HCT116 (cell line): ENCODE measurements around the gene NMS. TPM values are rescaled to one million over a fixed set of nuclear protein-coding genes. Genes with fewer than 3 reads are reported as not detected.

Source experiments
- ATAC-seq: fragments of 200-7000 bp; cut with Tn5 transposase; 2 replicates; pipeline ENCODE4 v1.9.1; 2020; ENCODE audit warnings: mild to moderate bottlenecking, moderate library complexity
- BruUV-seq: library from RNA; stranded (reverse); fragments of 400-500 nt; replicated peaks from 2 replicates; lab custom pipeline; 2021; lab: Mats Ljungman, UMichigan
- CTCF ChIA-PET: fragments of 300-600 bp; sonication (Branson Sonifier 250); formaldehyde crosslinking; loops from one replicate; lab custom pipeline; 2021; ENCODE audit warnings: antibody characterized with exemption; lab: Charles Lee
- POLR2A ChIA-PET: fragments of 300-600, 350-600 bp; sonication (Branson Sonifier 250); formaldehyde crosslinking; loops from one replicate; lab custom pipeline; 2021; ENCODE audit warnings: antibody characterized with exemption; lab: Charles Lee
- RAD21 ChIA-PET, 2 experiments: fragments of 300-600 bp; sonication (Branson Sonifier 250); formaldehyde crosslinking; loops; one replicate each; lab custom pipeline; 2023; ENCODE audit warnings: low total read pairs in 2 of 2; ENCODE audit not compliant: uncharacterized antibody in 2 of 2, unreplicated experiment in 2 of 2, low non-redundant PET in 1 of 2; lab: Charles Lee
- DNase-seq: peaks from one replicate; pipeline ENCODE4 v3.0.0-alpha.2; 2010; ENCODE audit warnings: low read depth, low spot score
- H2AFZ ChIP-seq: fragments of 200-600 bp; shearing (Covaris generic), sonication (generic); 2 replicates; pipeline ENCODE4 v1.6.1; 2017; ENCODE audit warnings: low read depth, mixed run types, mixed read lengths, antibody characterized with exemption, low read length; ENCODE audit not compliant: poor library complexity, severe bottlenecking
- H3K27ac ChIP-seq: 2 replicates; pipeline ENCODE4 v1.5.1; 2012; ENCODE audit warnings: low read depth, low read length
- H3K27me3 ChIP-seq: fragments of 200-600 bp; sonication (generic); 2 replicates; pipeline ENCODE4 v1.6.1; 2016; ENCODE audit warnings: mixed run types, low read length, mixed read lengths; ENCODE audit not compliant: insufficient read depth
- H3K36me3 ChIP-seq, 2 experiments: fragments of 200-500 bp in 1 of 2; fragments of 200-600 bp in 1 of 2; sonication (Bioruptor generic) in 1 of 2; sonication (generic) in 1 of 2; 2 replicates each; pipeline versions ENCODE4 v1.5.1 to v1.6.1; 2014 to 2016; ENCODE audit warnings: low read length in 2 of 2, inconsistent platforms in 1 of 2, mixed read lengths in 1 of 2, mixed run types in 1 of 2; ENCODE audit not compliant: insufficient read depth in 2 of 2, control insufficient read depth in 1 of 2
- H3K4me1 ChIP-seq, 2 experiments: fragments of 200-600 bp in 1 of 2; sonication (generic) in 1 of 2; 2 replicates each; pipeline versions ENCODE4 v1.5.1 to v1.6.1; 2012 to 2017; ENCODE audit warnings: low read length in 2 of 2, inconsistent platforms in 1 of 2, mild to moderate bottlenecking in 1 of 2, mixed read lengths in 1 of 2, mixed run types in 1 of 2, moderate library complexity in 1 of 2; ENCODE audit not compliant: insufficient read depth in 2 of 2, control insufficient read depth in 1 of 2
- H3K4me2 ChIP-seq: fragments of 200-600 bp; sonication (generic); 2 replicates; pipeline ENCODE4 v1.6.1; 2017; ENCODE audit warnings: mixed run types, low read length, mixed read lengths
- H3K4me3 ChIP-seq, 2 experiments: fragments of 200-600 bp in 1 of 2; sonication (generic) in 1 of 2; replicated peaks in 1 of 2; 2 replicates each; pipeline ENCODE4 v1.5.1; 2011 to 2016; ENCODE audit warnings: low read length in 2 of 2, control low read depth in 1 of 2, low read depth in 1 of 2, mild to moderate bottlenecking in 1 of 2, mixed read lengths in 1 of 2, mixed run types in 1 of 2
- H3K79me2 ChIP-seq: fragments of 200-600 bp; sonication (generic); 2 replicates; pipeline ENCODE4 v1.6.1; 2017; ENCODE audit warnings: mild to moderate bottlenecking, mixed run types, low read length, moderate library complexity, mixed read lengths; ENCODE audit not compliant: insufficient read depth
- H3K9ac ChIP-seq: fragments of 200-600 bp; sonication (generic); 2 replicates; pipeline ENCODE4 v1.6.1; 2016; ENCODE audit warnings: low read length, mixed read lengths
- H3K9me2 ChIP-seq: fragments of 200-600 bp; sonication (generic), shearing (Covaris generic); 2 replicates; pipeline ENCODE4 v1.6.1; 2017; ENCODE audit warnings: mixed run types, mild to moderate bottlenecking, moderate library complexity; ENCODE audit not compliant: insufficient read depth
- H3K9me3 ChIP-seq, 2 experiments: fragments of 200-500 bp in 1 of 2; fragments of 200-600 bp in 1 of 2; sonication (Bioruptor generic) in 1 of 2; sonication (generic) in 1 of 2; 2 replicates each; pipeline ENCODE4 v1.6.1; 2014 to 2017; ENCODE audit warnings: low read length in 2 of 2, mixed read lengths in 2 of 2, inconsistent platforms in 1 of 2, low read depth in 1 of 2, mild to moderate bottlenecking in 1 of 2, mixed run types in 1 of 2, moderate library complexity in 1 of 2; ENCODE audit not compliant: control insufficient read depth in 1 of 2, insufficient read depth in 1 of 2
- H4K20me1 ChIP-seq: fragments of 200-600 bp; sonication (generic), shearing (Covaris generic); 2 replicates; pipeline ENCODE4 v1.6.1; 2017; ENCODE audit warnings: mixed run types, mild to moderate bottlenecking, moderate library complexity; ENCODE audit not compliant: insufficient read depth
- ATF3 ChIP-seq: IDR thresholded peaks from 2 replicates; pipeline ENCODE4 v1.6.1; 2012
- CBX3 ChIP-seq: IDR thresholded peaks from 2 replicates; pipeline ENCODE4 v1.6.1; 2012; ENCODE audit warnings: low read depth
- ELF1 ChIP-seq: IDR thresholded peaks from 2 replicates; pipeline ENCODE4 v1.6.1; 2012; ENCODE audit warnings: low read depth, borderline replicate concordance
- FOSL1 ChIP-seq: IDR thresholded peaks from 2 replicates; pipeline ENCODE4 v1.6.1; 2012; ENCODE audit warnings: low read depth
- ZBTB33 ChIP-seq: IDR thresholded peaks from 2 replicates; pipeline ENCODE4 v1.6.1; 2011; ENCODE audit warnings: mild to moderate bottlenecking, low read length, moderate library complexity; ENCODE audit not compliant: insufficient replicate concordance; ENCODE audit errors: extremely low read depth
- ZNF274 ChIP-seq: fragments of 200-500 bp; sonication (Bioruptor generic); IDR thresholded peaks from 2 replicates; pipeline ENCODE4 v1.6.1; 2014; ENCODE audit warnings: mild to moderate bottlenecking, low read depth, low read length, inconsistent platforms
- intact Hi-C: fragments of 100-400 bp; cut with micrococcal nuclease; formaldehyde crosslinking; loops from 2 replicates; pipeline ENCODE4 v1.10.0; 2022
- total RNA-seq: library from RNA; stranded (reverse); gene quantifications from one replicate; pipeline ENCODE4 v1.2.1, GENCODE V29; 2021; ENCODE audit not compliant: unreplicated experiment

Gene NMS
- total RNA-seq, 1 experiment from 2014 or later = not detected

- no peak for TF ChIP-seq ZBTB33
- TF ChIP-seq, all 23 proteins: peak for 0
Measured at GRCh38 chr2:100425107-100425506, 45.2 kb upstream of the NMS start (continued).

GRCh38 chr2:100425573-100426383 lies 44.5 kb upstream of the NMS start:
- Histone ChIP-seq H3K4me3 (no peak overlapping the region), H3K9me2 (no peaks in the 10 kb centered on the region), H3K27me3 (no peaks in the 10 kb centered on the region), H3K9ac (no peak overlapping the region), H2AFZ (no peak overlapping the region), H3K4me1 (no peaks in the 10 kb centered on the region; a peak in 1 of 4 replicates), H3K36me3 (no peaks in the 10 kb centered on the region), H3K79me2 (no peaks in the 10 kb centered on the region), H4K20me1 (no peaks in the 10 kb centered on the region; the same call in 1 of the 2 replicates), H3K9me3 (no peaks in the 10 kb centered on the region), H3K4me2 (no peak overlapping the region), H3K27ac (no peak overlapping the region)
- DNase-seq (no peak), ATAC-seq (no peak)
- CTCF ChIA-PET = no interaction called here
- BruUV-seq = no TSS peak
- POLR2A ChIA-PET = no interaction called here
- TF ChIP-seq ATF3 = no peak
- TF ChIP-seq ELF1 = no peak
- TF ChIP-seq CBX3 = no peak
- no peak for TF ChIP-seq ZNF274
- no peak for TF ChIP-seq FOSL1
- RAD21 ChIA-PET = no interaction called here
- intact Hi-C loops = loop anchor here (10.0 kb wide), 1 partner anchor 559 kb away; no protein-coding TSS in a partner anchor
